Measurements from ENCODE around the gene FAM83D.

The FAM83D gene

GRCh38 chr20:38926142-38926933 lies at the start of gene FAM83D:
Gene FAM83D (plus strand): TSS chr20:38926417. CDS start chr20:38926443, 26 bp downstream.
- DNase-seq (ENCODE audit: low read depth, low spot score): peak; percentile 93

GRCh38 chr20:38877483-38877882 lies 48.7 kb upstream of the FAM83D start:
- DNase-seq (ENCODE audit: low read depth, low spot score): no peak

- DNase-seq (ENCODE audit: low read depth, low spot score): no peak
Measured at GRCh38 chr20:38878866-38879265, 47.4 kb upstream of the FAM83D start.

GRCh38 chr20:38880952-38881735 lies 45.1 kb upstream of the FAM83D start:
- no peak for DNase-seq (ENCODE audit: low read depth, low spot score)

- no peak for DNase-seq (ENCODE audit: low read depth, low spot score)
Measured at GRCh38 chr20:38881806-38882440, 44.3 kb upstream of the FAM83D start.

- DNase-seq (ENCODE audit: low read depth, low spot score): no peak
Measured at GRCh38 chr20:38882600-38882999, 43.6 kb upstream of the FAM83D start.

- DNase-seq (ENCODE audit: low read depth, low spot score): no peak
Measured at GRCh38 chr20:38883081-38883980, 42.9 kb upstream of the FAM83D start.

- no peak for DNase-seq (ENCODE audit: low read depth, low spot score)
Measured at GRCh38 chr20:38883981-38884733, 42.1 kb upstream of the FAM83D start.

- DNase-seq (ENCODE audit: low read depth, low spot score): no peak
Measured at GRCh38 chr20:38885357-38885756, 40.9 kb upstream of the FAM83D start.

GRCh38 chr20:38888059-38888831 lies 38.0 kb upstream of the FAM83D start:
- no peak for DNase-seq (ENCODE audit: low read depth, low spot score)

GRCh38 chr20:38889050-38889449 lies 37.2 kb upstream of the FAM83D start:
- no peak for DNase-seq (ENCODE audit: low read depth, low spot score)

- DNase-seq (ENCODE audit: low read depth, low spot score): no peak
Measured at GRCh38 chr20:38889792-38890496, 36.3 kb upstream of the FAM83D start.

GRCh38 chr20:38890497-38890818 lies 35.8 kb upstream of the FAM83D start:
- DNase-seq (ENCODE audit: low read depth, low spot score): no peak

- no peak for DNase-seq (ENCODE audit: low read depth, low spot score)
Measured at GRCh38 chr20:38892091-38892981, 33.9 kb upstream of the FAM83D start.

- no peak for DNase-seq (ENCODE audit: low read depth, low spot score)
Measured at GRCh38 chr20:38893056-38893564, 33.1 kb upstream of the FAM83D start.

- DNase-seq (ENCODE audit: low read depth, low spot score): no peak
Measured at GRCh38 chr20:38893565-38894090, 32.6 kb upstream of the FAM83D start.

- no peak for DNase-seq (ENCODE audit: low read depth, low spot score)
Measured at GRCh38 chr20:38894091-38894847, 31.9 kb upstream of the FAM83D start.

Measured in brain pericyte (primary cell).